K562 (cell line): ENCODE data around the gene SIGLEC7. TPM values are rescaled to one million over a fixed set of nuclear protein-coding genes. Genes with fewer than 3 reads are reported as not detected.

Experiments used
- ATAC-seq: fragments of 200-7000 bp; cut with Tn5 transposase; 3 replicates; pipeline ENCODE4 v1.9.1; 2020; ENCODE audit warnings: moderate library complexity
- BruUV-seq: library from RNA; stranded (reverse); fragments of 400-500 nt; replicated peaks from 2 replicates; lab custom pipeline; 2021; lab: Mats Ljungman, UMichigan
- CTCF ChIA-PET: fragments of 300-600 bp; formaldehyde crosslinking; extraction: SDS; loops from one replicate; lab custom pipeline; 2021; ENCODE audit warnings: low intra/inter-chr PET ratio; lab: Yijun Ruan, JAX
- POLR2A ChIA-PET: fragments of 300-600, 350-650 bp; sonication (Branson Sonifier 250); formaldehyde crosslinking; extraction: SDS; loops from one replicate; lab custom pipeline; 2021; ENCODE audit warnings: antibody characterized with exemption, inconsistent platforms; lab: Yijun Ruan, JAX
- DNase-seq, 4 experiments: peaks; one replicate each; pipeline versions ENCODE4 v3.0.0 to v3.0.0-alpha.2; 2011 to 2018; ENCODE audit warnings: low spot score in 3 of 4, mixed read lengths in 3 of 4; ENCODE audit errors: extremely low read depth in 1 of 4
- FAIRE-seq: peaks from 2 replicates; lab custom pipeline; 2011; peaks lifted over from hg19 to GRCh38; lab: Jason Lieb, UNC
- H2AFZ ChIP-seq: 2 replicates; pipeline ENCODE4 v1.6.0; 2011; ENCODE audit warnings: low read depth, low read length, control low read depth, inconsistent platforms
- H3K27ac ChIP-seq: fragments of 200-600 bp; 3 replicates; pipeline ENCODE4 v1.8.0; 2011; ENCODE audit warnings: low read depth, mild to moderate bottlenecking, control low read depth, inconsistent platforms, low read length, moderate library complexity, mixed read lengths; ENCODE audit errors: extremely low read depth
- H3K27me3 ChIP-seq, 2 experiments: fragments of 300-600 bp in 1 of 2; 2 replicates in 1 of 2; 3 replicates in 1 of 2; pipeline versions ENCODE4 v1.6.0 to v1.8.0; 2011; ENCODE audit warnings: inconsistent platforms in 2 of 2, low read length in 2 of 2, mild to moderate bottlenecking in 1 of 2, mixed read lengths in 1 of 2, moderate library complexity in 1 of 2; ENCODE audit not compliant: control insufficient read depth in 2 of 2, insufficient read depth in 2 of 2
- H3K36me3 ChIP-seq: fragments of 300-600 bp; 3 replicates; pipeline ENCODE4 v1.8.0; 2011; ENCODE audit warnings: mild to moderate bottlenecking, low read length, inconsistent platforms; ENCODE audit not compliant: control insufficient read depth, insufficient read depth
- H3K4me1 ChIP-seq, 2 experiments: fragments of 200-600 bp in 1 of 2; replicated peaks in 1 of 2; 2 replicates in 1 of 2; 3 replicates in 1 of 2; pipeline versions ENCODE4 v1.5.1 to v1.8.0; 2011; ENCODE audit warnings: inconsistent platforms in 2 of 2, low read length in 2 of 2, mild to moderate bottlenecking in 1 of 2, mixed read lengths in 1 of 2, moderate library complexity in 1 of 2; ENCODE audit not compliant: control insufficient read depth in 2 of 2, insufficient read depth in 2 of 2
- H3K4me2 ChIP-seq: 2 replicates; pipeline ENCODE4 v1.6.1; 2011; ENCODE audit warnings: low read length, control low read depth, inconsistent platforms, mixed read lengths; ENCODE audit not compliant: insufficient read depth
- H3K4me3 ChIP-seq: fragments of 200-600 bp; sonication (generic), shearing (Covaris generic); 2 replicates; pipeline ENCODE4 v1.5.1; 2016; ENCODE audit warnings: control low read depth, inconsistent platforms
- H3K79me2 ChIP-seq: fragments of 200-600 bp; 3 replicates; pipeline ENCODE4 v1.8.0; 2011; ENCODE audit warnings: low read length, inconsistent platforms; ENCODE audit not compliant: control insufficient read depth, insufficient read depth
- H3K9ac ChIP-seq, 2 experiments: 2 replicates each; pipeline versions ENCODE4 v1.6.0 to v1.6.1; 2011; ENCODE audit warnings: low read depth in 2 of 2, low read length in 2 of 2, control low read depth in 1 of 2, inconsistent platforms in 1 of 2, mild to moderate bottlenecking in 1 of 2, mixed read lengths in 1 of 2; ENCODE audit not compliant: insufficient read depth in 1 of 2
- H3K9me1 ChIP-seq: one replicate; pipeline ENCODE4 v1.6.0; 2011; ENCODE audit warnings: inconsistent platforms, mild to moderate bottlenecking, low read length, moderate library complexity; ENCODE audit not compliant: control insufficient read depth, insufficient read depth
- H3K9me3 ChIP-seq: replicated peaks from 2 replicates; pipeline ENCODE4 v1.5.1; 2011; ENCODE audit warnings: low read depth, low read length, inconsistent platforms; ENCODE audit not compliant: control insufficient read depth, insufficient read depth
- H4K20me1 ChIP-seq: replicated peaks from 2 replicates; pipeline ENCODE4 v1.6.1; 2011; ENCODE audit warnings: low read length, inconsistent platforms, mixed read lengths; ENCODE audit not compliant: control insufficient read depth, insufficient read depth
- BHLHE40 ChIP-seq: IDR thresholded peaks from 2 replicates; pipeline ENCODE4 v1.6.1; 2011; ENCODE audit warnings: low read length, improper control_type of control experiment
- BRF1 ChIP-seq: IDR thresholded peaks from 3 replicates; pipeline ENCODE4 v1.6.1; 2011; ENCODE audit warnings: borderline replicate concordance, mild to moderate bottlenecking; ENCODE audit not compliant: insufficient read length; ENCODE audit errors: extremely low read depth
- CBFA2T3 ChIP-seq: fragments of 450-650 bp; IDR thresholded peaks from 2 replicates; pipeline ENCODE4 v1.6.1; 2017
- CBX1 ChIP-seq: sonication (generic); IDR thresholded peaks from 2 replicates; pipeline ENCODE4 v1.6.1; 2016; ENCODE audit warnings: antibody characterized with exemption, low read depth, mild to moderate bottlenecking
- CEBPB ChIP-seq: fragments of 450-650 bp; IDR thresholded peaks from 2 replicates; pipeline ENCODE4 v1.6.1; 2016; ENCODE audit warnings: missing genetic modification characterization, missing compliant biosample characterization
- HES1 ChIP-seq: fragments of 450-650 bp; IDR thresholded peaks from 2 replicates; pipeline ENCODE4 v1.6.1; 2016; ENCODE audit warnings: low read depth, mild to moderate bottlenecking, moderate library complexity
- HNRNPUL1 ChIP-seq: fragments of 200-400 bp; formaldehyde crosslinking; IDR thresholded peaks from 2 replicates; pipeline ENCODE4 v1.6.1; 2017; ENCODE audit warnings: low read length
- JUND ChIP-seq, 2 experiments: IDR thresholded peaks; 2 replicates in 1 of 2; 3 replicates in 1 of 2; pipeline ENCODE4 v1.6.1; 2011; ENCODE audit warnings: borderline replicate concordance in 2 of 2, low read depth in 2 of 2, low read length in 2 of 2, improper control_type of control experiment in 1 of 2, missing biosample characterization in 1 of 2, missing genetic modification characterization in 1 of 2, missing genetic modification reagents in 1 of 2
- KAT8 ChIP-seq: fragments of 450-650 bp; IDR thresholded peaks from 2 replicates; pipeline ENCODE4 v1.6.1; 2016; ENCODE audit warnings: low read depth, mild to moderate bottlenecking
- NFIC ChIP-seq: fragments of 450-650 bp; IDR thresholded peaks from 2 replicates; pipeline ENCODE4 v1.6.1; 2017; ENCODE audit warnings: mild to moderate bottlenecking, inconsistent platforms
- NR2C2 ChIP-seq, 2 experiments: fragments of 200-800 bp in 1 of 2; sonication (Bioruptor generic) in 1 of 2; sonication (generic) in 1 of 2; formaldehyde crosslinking in 1 of 2; IDR thresholded peaks; 2 replicates each; pipeline versions ENCODE4 v1.6.1 to v1.8.0; 2016 to 2022; ENCODE audit warnings: mild to moderate bottlenecking in 1 of 2, missing compliant biosample characterization in 1 of 2, missing genetic modification characterization in 1 of 2, missing genetic modification reagents in 1 of 2
- PATZ1 ChIP-seq: fragments of 250-450 bp; sonication (Bioruptor Pico); IDR thresholded peaks from 2 replicates; pipeline ENCODE4 v1.5.0; 2020; ENCODE audit warnings: mild to moderate bottlenecking, borderline replicate concordance
- POLR2B ChIP-seq: fragments of 450-650 bp; IDR thresholded peaks from 2 replicates; pipeline ENCODE4 v1.6.1; 2018; ENCODE audit warnings: low read depth; ENCODE audit not compliant: partially characterized antibody
- PURB ChIP-seq: sonication (generic); formaldehyde crosslinking; IDR thresholded peaks from 2 replicates; pipeline ENCODE4 v1.9.0; 2021; ENCODE audit warnings: low read depth, mild to moderate bottlenecking, missing genetic modification reagents
- TOE1 ChIP-seq, 2 experiments: fragments of 450-650 bp in 1 of 2; sonication (generic) in 1 of 2; formaldehyde crosslinking in 1 of 2; IDR thresholded peaks; 2 replicates each; pipeline versions ENCODE4 v1.7.1 to v1.8.0; 2016 to 2022; ENCODE audit warnings: borderline replicate concordance in 2 of 2, mild to moderate bottlenecking in 2 of 2, antibody characterized with exemption in 1 of 2, inconsistent platforms in 1 of 2, low read depth in 1 of 2, missing genetic modification reagents in 1 of 2, moderate library complexity in 1 of 2
- ZNF23 ChIP-seq: fragments of 250-450 bp; sonication (Bioruptor Pico); IDR thresholded peaks from 2 replicates; pipeline ENCODE4 v1.4.0; 2020; ENCODE audit warnings: mild to moderate bottlenecking
- ZNF354B ChIP-seq: fragments of 250-450 bp; sonication (Bioruptor Pico); IDR thresholded peaks from 2 replicates; pipeline ENCODE4 v1.4.0; 2020
- WGBS: fragments of 100-300 bp; shearing (Covaris generic); methylation state at CpG from one replicate; pipeline ENCODE4 v1.1.6; 2016; ENCODE audit warnings: low coverage, mixed read lengths; ENCODE audit not compliant: insufficient coverage; ENCODE audit errors: missing lambda C conversion rate; 5-methylcytosine and 5-hydroxymethylcytosine counted together
- in situ Hi-C: fragments of 300-500 bp; cut with MboI; formaldehyde crosslinking; loops from 4 replicates; pipeline ENCODE4 v1.15.0; 2018; ENCODE audit warnings: inconsistent platforms, mixed read lengths
- intact Hi-C: fragments of 100-400 bp; cut with micrococcal nuclease; formaldehyde crosslinking; loops from 2 replicates; pipeline ENCODE4 v1.14.2; 2022
- polyA plus RNA-seq, 8 experiments: library from polyadenylated mRNA; depleted of rRNA in 4 of 8; stranded (reverse) in 5 of 8; unstranded in 3 of 8; fragments of >200 nt; fragmentation: Nextera tagmentation in 2 of 8; fragmentation: Illumina TruSeq in 1 of 8; extraction: Ambion mirVana in 2 of 8; extraction: Trizol in 1 of 8; gene quantifications; 2 replicates each; pipeline versions ENCODE4 v1.2.1 to v1.2.3, GENCODE V29; 2011 to 2014; ENCODE audit warnings: inconsistent platforms in 1 of 8, missing spikeins in 1 of 8
- total RNA-seq, 7 experiments: library from RNA; depleted of rRNA in 6 of 7; stranded (reverse); fragments of >200 nt in 6 of 7; fragmentation: Illumina TruSeq in 2 of 7; extraction: Trizol in 2 of 7; gene quantifications; 2 replicates each; pipeline versions ENCODE4 v1.2.1 to v1.2.3, GENCODE V29; 2011 to 2021; ENCODE audit warnings: low replicate concordance in 1 of 7

SIGLEC7 gene
- total and polyA plus RNA-seq, 9 of the 15 experiments (the other 6 are each of a cell fraction or from before 2014, with no cell fraction given): 0.10 to 0.12 TPM; not detected in 7

GRCh38 chr19:51122112-51122981 lies 19.8 kb upstream of the SIGLEC7 start (continued):
- TF ChIP-seq BHLHE40 (peak; percentile 66), NR2C2 (CRISPR knock-in tag; IDR thresholded peaks at IDR 0.05) (no peak), NR2C2 (tag; IDR thresholded peaks at IDR 0.05) (peak; percentile 40; the same call in 1 of the 2 replicates), JUND (IDR thresholded peaks at IDR 0.05; ENCODE audit: borderline replicate concordance, low read depth, low read length) (peak; percentile 53; the same call in 1 of the 2 replicates), JUND (tag; IDR thresholded peaks at IDR 0.05; ENCODE audit: borderline replicate concordance, low read depth, low read length) (no peak)

- Histone ChIP-seq H3K27me3 (peaks cover 3 to 34% of the 10 kb centered on the region in 2 experiments; a peak in 3 of 5 replicates), H3K79me2 (no peaks in the 10 kb centered on the region), H4K20me1 (no peaks in the 10 kb centered on the region), H3K9me3 (no peaks in the 10 kb centered on the region), H3K4me2 (no peak overlapping the region), H3K4me1 (peaks cover 30 to 33% of the 10 kb centered on the region in 2 experiments), H3K27ac (no peak overlapping the region), H3K36me3 (no peaks in the 10 kb centered on the region), H3K4me3 (no peak overlapping the region), H2AFZ (no peak overlapping the region), H3K9me1 (no peaks in the 10 kb centered on the region), H3K9ac (no peak overlapping the region)
- CTCF ChIA-PET: no interaction called here
- intact Hi-C loops: no loop called here
- in situ Hi-C loops: no loop called here
- ATAC-seq (no peak), DNase-seq (no peak), FAIRE-seq (no peak)
- POLR2A ChIA-PET: no interaction called here
- WGBS: 21% methylated on average over 6 of the region's 6 CpGs
- no TSS peak for BruUV-seq
- TF ChIP-seq ZNF23 (no peak), ZNF354B (CRISPR knock-in tag) (no peak), POLR2B (no peak), HES1 (no peak), PATZ1 (CRISPR knock-in tag) (no peak), BRF1 (no peak), KAT8 (no peak), CBX1 (no peak), CBFA2T3 (no peak), TOE1 (IDR thresholded peaks at IDR 0.05; ENCODE audit: borderline replicate concordance) (no peak), TOE1 (CRISPR knock-in tag; IDR thresholded peaks at IDR 0.05; ENCODE audit: borderline replicate concordance, low read depth) (no peak), CEBPB (tag) (peak; percentile 67), PURB (CRISPR knock-in tag) (no peak), NFIC (no peak), HNRNPUL1 (no peak)
These were observed 18.7 kb upstream of the SIGLEC7 start for GRCh38 chr19:51123381-51123800.
